K562 (cell line): Measurements from ENCODE around the gene TP53I13. TPM values are rescaled to one million over a fixed set of nuclear protein-coding genes. Genes with fewer than 3 reads are reported as not detected.
A peak's percentile ranks its signal among the peaks of the same experiment; 100 is the strongest.

ENCODE experiments used
- AFF4 ChIP-seq: sonication (generic); formaldehyde crosslinking; IDR thresholded peaks from 2 replicates; pipeline ENCODE4 v1.8.0; 2023; ENCODE audit warnings: mild to moderate bottlenecking, missing genetic modification reagents
- CHCHD3 ChIP-seq: fragments of 250-450 bp; sonication (Bioruptor Pico); IDR thresholded peaks from 2 replicates; pipeline ENCODE4 v2.1.2; 2022; ENCODE audit warnings: mild to moderate bottlenecking
- CLOCK ChIP-seq: fragments of 250-450 bp; sonication (Bioruptor Pico); IDR thresholded peaks from 2 replicates; pipeline ENCODE4 v1.4.0; 2020; ENCODE audit warnings: mild to moderate bottlenecking, moderate library complexity, borderline replicate concordance
- CTBP1 ChIP-seq: fragments of 450-650 bp; IDR thresholded peaks from 2 replicates; pipeline ENCODE4 v1.6.1; 2016; ENCODE audit warnings: borderline replicate concordance
- ETS2 ChIP-seq: IDR thresholded peaks from 2 replicates; pipeline ENCODE4 v1.6.1; 2016; ENCODE audit warnings: borderline replicate concordance, missing genetic modification characterization, mild to moderate bottlenecking, moderate library complexity, missing compliant biosample characterization; ENCODE audit not compliant: poor library complexity, severe bottlenecking
- HINFP ChIP-seq: fragments of 450-650 bp; conservative IDR thresholded peaks from 2 replicates; pipeline ENCODE4 v1.6.1; 2016; ENCODE audit warnings: missing genetic modification characterization, low read depth, mild to moderate bottlenecking, control low read depth, missing compliant biosample characterization
- HMBOX1 ChIP-seq: sonication (generic); IDR thresholded peaks from 2 replicates; pipeline ENCODE4 v1.6.1; 2016
- NR3C1 ChIP-seq: sonication (generic); formaldehyde crosslinking; IDR thresholded peaks from 2 replicates; pipeline ENCODE4 v1.8.1; 2022; ENCODE audit warnings: missing genetic modification reagents
- SMARCA4 ChIP-seq: fragments of 450-650 bp; IDR thresholded peaks from 2 replicates; pipeline ENCODE4 v1.6.1; 2016
- SUPT5H ChIP-seq: fragments of 450-650 bp; IDR thresholded peaks from 2 replicates; pipeline ENCODE4 v1.6.1; 2016
- TFE3 ChIP-seq: fragments of 450-650 bp; formaldehyde crosslinking; IDR thresholded peaks from 2 replicates; pipeline ENCODE4 v1.4.0; 2020; ENCODE audit warnings: mild to moderate bottlenecking, mixed read lengths
- ZNF140 ChIP-seq: fragments of 250-450 bp; sonication (Bioruptor Pico); IDR thresholded peaks from 2 replicates; pipeline ENCODE4 v1.8.0; 2021; ENCODE audit warnings: moderate library complexity, mild to moderate bottlenecking, inconsistent platforms
- ZNF217 ChIP-seq: sonication (generic); formaldehyde crosslinking; IDR thresholded peaks from 2 replicates; pipeline ENCODE4 v1.8.0; 2022; ENCODE audit warnings: mild to moderate bottlenecking, missing genetic modification reagents
- ZNF408 ChIP-seq: fragments of 250-450 bp; sonication (Bioruptor Pico); IDR thresholded peaks from 2 replicates; pipeline ENCODE4 v1.4.0; 2020; ENCODE audit warnings: low read depth, mild to moderate bottlenecking, moderate library complexity
- ZNF644 ChIP-seq: fragments of 200-800 bp; sonication (Bioruptor generic); IDR thresholded peaks from 2 replicates; pipeline ENCODE4 v1.6.1; 2016; ENCODE audit warnings: low read depth, missing genetic modification characterization, missing compliant biosample characterization
- ZNF764 ChIP-seq: fragments of 250-450 bp; sonication (Bioruptor Pico); IDR thresholded peaks from 2 replicates; pipeline ENCODE4 v1.4.0; 2020; ENCODE audit warnings: low read depth, mild to moderate bottlenecking, moderate library complexity
- polyA plus RNA-seq, 8 experiments: library from polyadenylated mRNA; depleted of rRNA in 4 of 8; stranded (reverse) in 5 of 8; unstranded in 3 of 8; fragments of >200 nt; fragmentation: Nextera tagmentation in 2 of 8; fragmentation: Illumina TruSeq in 1 of 8; extraction: Ambion mirVana in 2 of 8; extraction: Trizol in 1 of 8; gene quantifications; 2 replicates each; pipeline versions ENCODE4 v1.2.1 to v1.2.3, GENCODE V29; 2011 to 2014; ENCODE audit warnings: inconsistent platforms in 1 of 8, missing spikeins in 1 of 8
- total RNA-seq, 7 experiments: library from RNA; depleted of rRNA in 6 of 7; stranded (reverse); fragments of >200 nt in 6 of 7; fragmentation: Illumina TruSeq in 2 of 7; extraction: Trizol in 2 of 7; gene quantifications; 2 replicates each; pipeline versions ENCODE4 v1.2.1 to v1.2.3, GENCODE V29; 2011 to 2021; ENCODE audit warnings: low replicate concordance in 1 of 7

Gene TP53I13
- total and polyA plus RNA-seq, 9 of the 15 experiments (the other 6 are each of a cell fraction or from before 2014, with no cell fraction given): 0.08 to 28.3 (median 9.1) TPM

GRCh38 chr17:29617481-29618271 lies 49.2 kb downstream of the TP53I13 start (continued):
- TF ChIP-seq ETS2 (tag) (no peak), SMARCA4 (0 out of 2 replicates have a peak, but pooled peaks have one; percentile 13), ZNF140 (no peak), SUPT5H (no peak), AFF4 (CRISPR knock-in tag) (no peak), HINFP (no peak), HMBOX1 (no peak), ZNF408 (no peak), ZNF217 (CRISPR knock-in tag) (no peak), ZNF764 (no peak), TFE3 (CRISPR knock-in tag) (no peak), CHCHD3 (CRISPR knock-in tag) (peak; percentile 49; the same call in 1 of the 2 replicates), CLOCK (CRISPR knock-in tag) (no peak), ZNF644 (tag) (no peak), NR3C1 (CRISPR knock-in tag) (no peak), CTBP1 (peak; percentile 94)
